ENCODE data around the gene MGRN1. TPM values are rescaled to one million over a fixed set of nuclear protein-coding genes. Genes with fewer than 3 reads are reported as not detected.
"Not testable (repeated sequence)": the region's sequence is repeated elsewhere in the genome, so short reads cannot be mapped to it uniquely, and the experiment has no call there.

The MGRN1 gene
- total and polyA plus RNA-seq, 11 donors = 17.9 to 75.0 (median 38.0) TPM

DNA sequence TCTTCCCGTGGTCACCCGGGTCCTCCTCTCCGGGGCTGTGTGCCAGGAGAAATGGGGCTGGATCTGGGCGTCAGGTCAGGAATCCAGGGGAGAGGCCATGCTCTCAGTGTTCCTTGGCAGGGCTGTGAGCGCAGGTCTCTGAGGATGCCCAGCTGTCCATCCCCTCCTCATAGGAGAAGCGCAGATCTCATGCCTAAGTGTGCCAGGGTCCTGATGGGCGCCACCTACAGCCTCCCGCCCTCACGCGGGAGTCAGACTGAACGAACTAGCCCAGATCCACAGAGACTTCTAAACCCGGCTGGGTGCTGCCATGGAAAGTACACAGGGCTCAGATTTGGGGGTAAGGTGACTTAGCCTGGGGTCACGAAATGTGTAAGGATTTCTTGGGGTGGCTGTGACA is 24.3 kb downstream of the MGRN1 start:
- Histone ChIP-seq H3K27ac (no peak overlapping the region), H3K4me3 (no peak overlapping the region), H3K4me1 (peaks cover 0 to 5% (median 0%) of the 10 kb centered on the region in 12 donors), H3K27me3 (no peaks in the 10 kb centered on the region), H3K36me3 (peaks cover 0 to 69% (median 35%) of the 10 kb centered on the region in 9 donors), H3K9me3 (no peaks in the 10 kb centered on the region)
- DNase-seq (no peak), ATAC-seq (no peak)
- intact Hi-C loops (cut with DNase I) = no loop called here
- 92 to 97% (median 94%) methylated on average over 12 to 13 of the region's 13 CpGs for WGBS, 4 donors
- TF ChIP-seq, protein P1, sequence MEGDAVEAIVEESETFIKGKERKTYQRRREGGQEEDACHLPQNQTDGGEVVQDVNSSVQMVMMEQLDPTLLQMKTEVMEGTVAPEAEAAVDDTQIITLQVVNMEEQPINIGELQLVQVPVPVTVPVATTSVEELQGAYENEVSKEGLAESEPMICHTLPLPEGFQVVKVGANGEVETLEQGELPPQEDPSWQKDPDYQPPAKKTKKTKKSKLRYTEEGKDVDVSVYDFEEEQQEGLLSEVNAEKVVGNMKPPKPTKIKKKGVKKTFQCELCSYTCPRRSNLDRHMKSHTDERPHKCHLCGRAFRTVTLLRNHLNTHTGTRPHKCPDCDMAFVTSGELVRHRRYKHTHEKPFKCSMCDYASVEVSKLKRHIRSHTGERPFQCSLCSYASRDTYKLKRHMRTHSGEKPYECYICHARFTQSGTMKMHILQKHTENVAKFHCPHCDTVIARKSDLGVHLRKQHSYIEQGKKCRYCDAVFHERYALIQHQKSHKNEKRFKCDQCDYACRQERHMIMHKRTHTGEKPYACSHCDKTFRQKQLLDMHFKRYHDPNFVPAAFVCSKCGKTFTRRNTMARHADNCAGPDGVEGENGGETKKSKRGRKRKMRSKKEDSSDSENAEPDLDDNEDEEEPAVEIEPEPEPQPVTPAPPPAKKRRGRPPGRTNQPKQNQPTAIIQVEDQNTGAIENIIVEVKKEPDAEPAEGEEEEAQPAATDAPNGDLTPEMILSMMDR (IDR thresholded peaks at IDR 0.05) = no peak
- TF ChIP-seq POLR2A (IDR thresholded peaks at IDR 0.05) = no peak

DNA sequence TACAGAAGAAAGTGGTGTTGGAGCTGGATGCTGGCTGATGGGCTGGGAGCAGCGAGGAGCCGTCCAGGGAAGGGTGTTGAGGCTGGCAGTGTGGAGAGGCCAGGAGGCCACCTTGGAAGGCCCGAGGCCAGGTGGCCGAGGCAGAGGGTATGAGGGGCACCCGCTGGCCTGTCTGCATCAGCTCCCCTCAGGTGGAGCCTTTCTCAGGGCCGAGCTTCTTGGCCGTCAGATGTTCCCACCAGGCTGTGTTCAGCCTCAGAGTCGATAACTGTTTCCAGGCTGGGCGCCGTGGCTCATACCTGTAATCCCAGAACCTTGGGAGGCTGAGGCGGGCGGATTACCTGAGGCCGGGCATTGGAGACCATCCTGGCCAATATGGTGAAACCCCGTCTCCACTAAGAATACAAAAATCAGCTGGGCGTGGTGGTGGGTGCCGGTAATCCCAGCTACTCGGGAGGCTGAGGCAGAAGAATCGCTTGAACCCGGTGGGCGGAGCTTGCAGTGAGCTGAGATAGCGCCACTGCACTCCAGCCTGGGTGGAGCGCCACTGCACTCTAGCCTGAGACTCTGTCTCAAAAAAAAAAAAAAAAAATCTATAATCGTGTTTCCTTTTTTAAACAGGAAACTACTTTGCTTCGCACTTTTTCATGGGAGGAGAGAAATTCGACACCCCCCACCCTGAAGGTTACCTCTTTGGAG is 25.3 kb downstream of the MGRN1 start:
- no peak for TF ChIP-seq POLR2A (IDR thresholded peaks at IDR 0.05)
- TF ChIP-seq, protein P1 (IDR thresholded peaks at IDR 0.05) = no peak
- Histone ChIP-seq H3K27me3 (no peaks in the 10 kb centered on the region), H3K27ac (no peak overlapping the region), H3K9me3 (no peaks in the 10 kb centered on the region), H3K36me3 (peaks cover 0 to 72% (median 44%) of the 10 kb centered on the region in 9 donors), H3K4me3 (no peak overlapping the region), H3K4me1 (peaks cover 0 to 5% (median 0%) of the 10 kb centered on the region in 12 donors)
- DNase-seq = no peak
- intact Hi-C loops (cut with DNase I) = no loop called here
- 89 to 94% (median 90%) methylated on average over 25 of the region's 25 CpGs for WGBS, 4 donors
- ATAC-seq = peak in 1 of 4 donors; percentile 4

DNA sequence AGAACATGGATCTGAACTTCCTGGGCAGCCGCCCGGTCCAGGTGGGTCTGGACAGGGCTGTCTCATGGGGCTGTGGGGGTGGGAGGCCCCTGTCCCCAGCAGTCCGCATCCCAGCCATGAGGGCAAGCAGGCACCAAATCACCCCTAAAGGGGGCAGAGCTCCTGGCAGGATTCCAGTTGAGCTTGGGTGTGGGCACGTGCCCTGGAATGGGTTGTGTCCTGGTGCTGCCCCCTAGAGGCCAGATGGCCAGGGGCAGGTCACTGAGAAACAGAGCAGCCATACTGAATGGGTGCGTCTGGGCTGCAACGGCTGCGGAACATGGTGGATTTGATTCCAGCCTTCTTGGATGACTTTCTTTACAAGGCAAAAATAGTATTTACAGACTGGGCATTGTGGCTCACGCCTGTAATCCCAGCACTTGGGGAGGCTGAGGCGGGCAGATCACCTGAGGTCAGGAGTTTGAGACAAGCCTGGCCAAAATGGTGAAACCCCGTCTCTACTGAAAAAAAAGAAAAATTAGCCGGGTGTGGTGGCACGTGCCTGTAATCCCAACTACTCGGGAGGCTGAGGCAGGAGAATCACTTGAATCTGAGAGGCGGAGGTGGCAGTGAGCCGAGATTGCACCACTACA is 25.9 kb downstream of the MGRN1 start:
- intact Hi-C loops (cut with DNase I); H3K27ac ChIP-seq; H3K4me1 ChIP-seq; H3K9me3 ChIP-seq; H3K27me3 ChIP-seq; H3K4me3 ChIP-seq: not testable (repeated sequence)
- ATAC-seq = peak in 3 of 4 donors; percentile 42 to 53 (median 52)
- 87 to 89% (median 88%) methylated on average over 14 to 15 of the region's 15 CpGs for WGBS, 4 donors
- TF ChIP-seq, protein P1 (IDR thresholded peaks at IDR 0.05) = peak; percentile 43 to 89 (median 62)
- peaks cover 0 to 79% (median 48%) of the 10 kb centered on the region in 9 donors for H3K36me3 ChIP-seq
- DNase-seq = peak in 3 of 5 donors; percentile 45 to 83 (median 55)

DNA sequence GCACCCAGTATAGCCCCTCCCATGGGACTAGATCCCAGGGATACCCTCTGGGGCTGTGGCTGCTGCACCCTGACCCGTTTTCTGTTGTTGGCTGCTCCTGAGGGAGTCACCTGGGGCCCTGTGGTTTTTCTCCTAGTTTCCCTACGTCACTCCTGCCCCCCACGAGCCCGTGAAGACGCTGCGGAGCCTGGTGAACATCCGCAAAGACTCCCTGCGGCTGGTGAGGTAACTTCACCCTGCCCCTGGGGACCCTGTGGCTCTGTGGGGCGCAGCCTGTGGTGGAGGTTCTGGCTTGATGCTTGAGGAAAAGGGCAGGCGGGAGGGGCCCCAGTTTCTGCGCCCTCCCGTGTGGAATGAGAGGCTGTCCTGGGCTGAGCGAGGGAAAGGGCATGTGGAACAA is 27.2 kb downstream of the MGRN1 start:
- Histone ChIP-seq H3K9me3 (no peaks in the 10 kb centered on the region), H3K36me3 (peaks cover 0 to 83% (median 60%) of the 10 kb centered on the region in 9 donors), H3K4me1 (peaks cover 0 to 5% (median 0%) of the 10 kb centered on the region in 12 donors), H3K27ac (no peak overlapping the region), H3K4me3 (no peak overlapping the region), H3K27me3 (no peaks in the 10 kb centered on the region)
- 89 to 95% (median 95%) methylated on average over 11 to 13 of the region's 13 CpGs for WGBS, 4 donors
- ATAC-seq (no peak), DNase-seq (no peak)
- intact Hi-C loops (cut with DNase I) = no loop called here
- TF ChIP-seq POLR2A (IDR thresholded peaks at IDR 0.05) = no peak
- TF ChIP-seq, protein P1 (IDR thresholded peaks at IDR 0.05) = no peak
